Lung microvascular endothelial cell (primary cell): ENCODE measurements around the gene KAT6B. TPM values are rescaled to one million over a fixed set of nuclear protein-coding genes. Genes with fewer than 3 reads are reported as not detected.
"Not testable (repeated sequence)": the region's sequence is repeated elsewhere in the genome, so short reads cannot be mapped to it uniquely, and the experiment has no call there.

Source experiments
- DNase-seq, 2 donors: peaks; one replicate each; pipeline versions ENCODE4 v3.0.0 to v3.0.0-alpha.2; 2010; ENCODE audit warnings: low read depth in 2 of 2
- total RNA-seq: library from RNA; depleted of rRNA; stranded (reverse); fragments of >200 nt; gene quantifications from 2 replicates; pipeline ENCODE4 v1.2.1, GENCODE V29; 2014

Gene KAT6B
- total RNA-seq, 1 donor from 2014 or later: 20.0 TPM

GRCh38 chr10:74917481-74918077 lies 91.2 kb downstream of the KAT6B start:
- DNase-seq: peak in 1 of 2 donors; percentile 14

GRCh38 chr10:74919671-74920070 lies 93.3 kb downstream of the KAT6B start:
- no peak for DNase-seq

GRCh38 chr10:74921070-74921469 lies 94.7 kb downstream of the KAT6B start:
- DNase-seq: not testable (repeated sequence)

- no peak for DNase-seq
Observed at GRCh38 chr10:74921744-74922143, 95.3 kb downstream of the KAT6B start.

GRCh38 chr10:74922921-74923320 lies 96.5 kb downstream of the KAT6B start:
- DNase-seq: peak in 1 of 2 donors; percentile 13

GRCh38 chr10:74923556-74923955 lies 97.2 kb downstream of the KAT6B start:
- DNase-seq: peak in 1 of 2 donors; percentile 37

GRCh38 chr10:74924251-74924963 lies 98.0 kb downstream of the KAT6B start:
- DNase-seq: peak; percentile 83 to 94

- no peak for DNase-seq
Observed at GRCh38 chr10:74925291-74925690, 98.9 kb downstream of the KAT6B start.

GRCh38 chr10:74925708-74926107 lies 99.3 kb downstream of the KAT6B start:
- no peak for DNase-seq

- DNase-seq: peak in 1 of 2 donors; percentile 5
Observed at GRCh38 chr10:74926791-74927585, 100.6 kb downstream of the KAT6B start.

- DNase-seq: peak; percentile 15 to 62
Observed at GRCh38 chr10:74927701-74928100, 101.3 kb downstream of the KAT6B start.

- DNase-seq: no peak
Observed at GRCh38 chr10:74928742-74929191, 102.4 kb downstream of the KAT6B start.

GRCh38 chr10:74929197-74929596 lies 102.8 kb downstream of the KAT6B start:
- DNase-seq: peak; percentile 49 to 78

- DNase-seq: no peak
Observed at GRCh38 chr10:74930965-74931364, 104.6 kb downstream of the KAT6B start.

GRCh38 chr10:74932648-74933047 lies 106.2 kb downstream of the KAT6B start:
- peak in 1 of 2 donors; percentile 9 for DNase-seq

GRCh38 chr10:74934100-74934812 lies 107.9 kb downstream of the KAT6B start:
- DNase-seq: peak in 1 of 2 donors; percentile 63

GRCh38 chr10:74936577-74937265 lies 110.3 kb downstream of the KAT6B start:
- peak; percentile 48 to 61 for DNase-seq

GRCh38 chr10:74937266-74937856 lies 111.0 kb downstream of the KAT6B start:
- no peak for DNase-seq

- no peak for DNase-seq
Observed at GRCh38 chr10:74944205-74944604, 117.8 kb downstream of the KAT6B start.

- DNase-seq: no peak
Observed at GRCh38 chr10:74947781-74948401, 121.5 kb downstream of the KAT6B start.
